Stimulated activated CD4-positive, alpha-beta T cell treated with anti-CD3 and anti-CD28 coated beads, Interleukin-4, amount 100 ng/mL, for 4 hours (primary cell): ENCODE data around the gene RPS6KB1.
A peak's percentile ranks its signal among the peaks of the same experiment; 100 is the strongest.
"Not testable (repeated sequence)": the region's sequence is repeated elsewhere in the genome, so short reads cannot be mapped to it uniquely, and the experiment has no call there.

ENCODE experiments used
- DNase-seq, 2 experiments: peaks; one replicate each; pipeline ENCODE4 v3.0.0-alpha.2; 2020

RPS6KB1 gene

DNA sequence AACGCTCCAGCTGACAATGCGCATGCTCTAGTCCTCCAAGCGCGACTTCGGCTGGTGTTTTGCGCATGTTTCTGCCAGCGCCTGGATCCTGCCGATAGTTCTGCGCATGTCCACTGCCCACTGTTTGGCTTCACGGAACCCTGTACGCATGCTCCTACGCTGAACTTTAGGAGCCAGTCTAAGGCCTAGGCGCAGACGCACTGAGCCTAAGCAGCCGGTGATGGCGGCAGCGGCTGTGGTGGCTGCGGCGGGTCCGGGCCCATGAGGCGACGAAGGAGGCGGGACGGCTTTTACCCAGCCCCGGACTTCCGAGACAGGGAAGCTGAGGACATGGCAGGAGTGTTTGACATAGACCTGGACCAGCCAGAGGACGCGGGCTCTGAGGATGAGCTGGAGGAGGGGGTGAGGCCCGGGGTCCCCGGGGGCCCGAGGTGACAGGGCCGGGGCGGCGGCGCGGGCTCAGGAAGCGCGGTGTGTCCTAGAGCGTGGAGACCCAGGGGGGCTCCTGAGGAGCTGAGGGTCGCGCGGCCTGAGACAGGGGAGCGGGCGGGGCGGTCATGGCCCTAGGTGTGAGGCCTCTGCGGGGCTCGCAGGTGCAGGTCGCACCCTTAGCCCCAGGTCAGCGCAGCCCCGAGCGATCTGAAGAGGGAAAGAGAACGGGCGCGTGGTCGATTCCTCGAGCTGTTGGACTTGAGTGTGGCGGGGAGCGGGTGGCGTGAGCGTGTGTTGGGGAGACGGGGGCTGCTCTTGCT is at the start of gene RPS6KB1, which contains the start of gene TUBD1:
Gene RPS6KB1, plus strand, starts transcription at position 198 of the 752 bp plus-strand sequence. Its CDS starts 64 bp downstream, at position 262.
Gene TUBD1, minus strand, starts transcription at position 20 of the 752 bp plus-strand sequence. CDS start 1,941 bp downstream, outside the sequence.
- peak; percentile 90 to 98 for DNase-seq

GRCh38 chr17:59844884-59845594 is 47.9 kb upstream of the RPS6KB1 start:
- no peak for DNase-seq

DNA sequence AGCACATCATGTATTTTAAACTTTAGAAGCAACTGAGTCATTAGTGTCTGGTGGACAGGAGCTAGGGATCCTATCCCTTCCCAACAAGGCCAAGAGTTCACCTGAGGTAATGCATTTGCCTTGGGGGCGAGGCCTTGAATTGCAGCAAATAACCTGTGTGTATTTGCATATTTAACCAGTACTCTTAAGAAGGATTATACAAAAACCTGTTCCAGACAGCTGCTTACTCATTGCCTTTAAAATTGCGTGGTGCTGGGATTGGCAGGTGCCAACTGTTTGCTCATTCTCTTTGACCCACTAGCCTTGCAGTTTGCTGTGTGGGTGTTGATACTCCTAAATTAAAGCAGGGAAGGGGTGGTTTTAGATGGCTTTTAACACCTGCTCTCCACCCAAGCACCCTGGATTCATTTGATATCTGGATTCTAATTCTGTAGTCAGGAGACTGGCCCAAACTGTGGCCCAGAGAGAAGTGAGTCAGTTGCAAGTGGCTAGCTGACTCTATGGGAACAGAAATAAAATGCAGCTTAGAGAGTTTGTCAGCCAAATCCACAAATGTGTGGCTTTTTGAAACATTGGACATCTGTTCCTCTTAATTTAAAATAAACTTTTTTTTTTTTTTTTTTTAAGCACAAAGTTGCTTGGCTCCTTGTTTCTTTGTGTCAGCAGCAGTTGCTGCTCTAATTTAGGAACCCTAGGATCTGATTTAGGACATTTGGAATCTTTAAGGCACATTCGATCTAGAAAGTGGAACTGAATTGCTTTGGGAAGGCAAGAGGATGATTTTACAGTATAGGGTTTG is 47.1 kb upstream of the RPS6KB1 start:
- peak in 1 of 2 experiments; percentile 59 for DNase-seq

- DNase-seq: peak in 1 of 2 experiments; percentile 34
These were observed 46.3 kb upstream of the RPS6KB1 start for GRCh38 chr17:59846394-59847165.

DNA sequence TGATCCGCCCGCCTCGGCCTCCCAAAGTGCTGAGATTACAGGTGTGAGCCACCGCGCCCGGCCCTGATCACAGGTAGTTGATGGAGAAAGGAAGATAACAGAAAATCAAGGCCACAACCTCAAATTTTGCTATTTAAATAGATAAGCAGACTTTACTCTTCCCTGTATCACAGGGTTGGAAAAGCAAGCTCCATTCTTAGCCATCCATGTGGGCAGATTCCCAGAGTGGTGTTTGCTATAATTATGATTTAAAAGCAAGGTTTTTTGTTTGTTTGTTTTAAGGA is 44.6 kb upstream of the RPS6KB1 start:
- no peak for DNase-seq

GRCh38 chr17:59848778-59849177 is 44.1 kb upstream of the RPS6KB1 start:
- DNase-seq: no peak

GRCh38 chr17:59850311-59850710 is 42.6 kb upstream of the RPS6KB1 start:
- DNase-seq: not testable (repeated sequence)

- DNase-seq: no peak
These were observed 41.2 kb upstream of the RPS6KB1 start for GRCh38 chr17:59851439-59852375.

GRCh38 chr17:59852847-59853167 is 40.1 kb upstream of the RPS6KB1 start:
- not testable (repeated sequence) for DNase-seq

DNA sequence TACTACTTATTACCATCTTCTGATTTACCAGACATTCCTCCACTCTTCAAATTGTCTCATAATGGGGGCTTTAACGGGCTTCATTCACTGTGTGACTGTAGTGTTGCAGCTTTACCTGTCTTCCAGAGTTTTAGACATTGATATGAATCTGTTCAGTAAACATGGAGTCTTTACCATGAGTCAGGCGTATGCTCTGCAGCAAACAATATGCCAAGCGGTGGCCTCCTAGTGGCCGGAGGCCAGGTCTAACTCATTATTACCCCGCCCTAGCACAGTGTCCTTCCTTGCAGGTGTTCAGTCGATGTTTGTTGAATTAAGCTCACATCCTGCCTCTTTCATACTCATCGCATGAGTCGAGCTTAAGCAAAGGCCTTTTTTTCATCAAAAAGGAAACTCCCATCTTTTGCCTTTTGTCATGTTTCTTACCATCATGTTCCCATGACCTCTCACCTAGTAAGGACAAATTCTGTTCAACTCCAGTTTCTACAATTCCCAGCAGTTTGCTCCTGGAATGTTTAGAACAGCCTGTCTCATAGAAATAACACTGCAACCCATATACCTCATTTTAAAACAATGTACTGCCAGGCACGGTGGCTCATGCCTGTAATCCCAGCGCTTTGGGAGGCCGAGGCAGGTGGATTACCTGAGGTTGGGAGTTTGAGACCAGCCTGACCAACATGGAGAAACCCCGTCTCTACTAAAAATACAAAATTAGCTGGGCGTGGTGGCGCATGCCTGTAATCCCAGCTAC is 39.6 kb upstream of the RPS6KB1 start:
- peak; percentile 50 to 65 for DNase-seq

GRCh38 chr17:59853919-59854729 is 38.8 kb upstream of the RPS6KB1 start:
- not testable (repeated sequence) for DNase-seq

GRCh38 chr17:59856859-59857794 is 35.8 kb upstream of the RPS6KB1 start:
- DNase-seq: no peak

DNA sequence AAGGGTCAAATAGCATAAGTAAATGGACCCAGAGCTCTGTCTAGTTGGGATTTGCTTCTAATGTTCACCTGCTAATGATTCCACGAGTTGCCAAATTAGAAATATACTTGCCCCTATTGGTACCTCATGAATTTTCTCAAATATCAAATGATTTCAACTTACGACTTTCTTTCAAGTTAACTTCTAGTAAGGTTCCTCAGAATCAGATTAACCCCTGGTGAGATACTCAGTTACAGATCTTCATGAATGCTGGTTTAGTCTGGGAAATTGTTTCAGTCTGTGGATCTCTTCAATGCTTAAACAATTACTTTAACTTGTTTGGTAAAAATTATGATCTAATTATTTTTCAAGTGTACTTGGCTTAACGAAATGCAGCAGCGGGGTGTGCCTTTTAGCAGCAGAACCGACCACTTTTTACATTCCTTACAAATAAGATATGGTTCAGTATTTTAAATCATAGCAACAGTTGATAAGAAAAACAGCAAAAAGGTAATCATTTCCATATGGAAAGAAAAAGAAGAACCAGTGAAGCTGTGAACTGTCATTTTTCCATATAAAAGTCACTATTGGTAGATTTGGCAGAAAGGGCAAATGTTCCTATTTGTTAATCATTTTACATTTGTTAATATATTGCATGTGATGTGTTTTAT is 34.6 kb upstream of the RPS6KB1 start:
- no peak for DNase-seq

DNA sequence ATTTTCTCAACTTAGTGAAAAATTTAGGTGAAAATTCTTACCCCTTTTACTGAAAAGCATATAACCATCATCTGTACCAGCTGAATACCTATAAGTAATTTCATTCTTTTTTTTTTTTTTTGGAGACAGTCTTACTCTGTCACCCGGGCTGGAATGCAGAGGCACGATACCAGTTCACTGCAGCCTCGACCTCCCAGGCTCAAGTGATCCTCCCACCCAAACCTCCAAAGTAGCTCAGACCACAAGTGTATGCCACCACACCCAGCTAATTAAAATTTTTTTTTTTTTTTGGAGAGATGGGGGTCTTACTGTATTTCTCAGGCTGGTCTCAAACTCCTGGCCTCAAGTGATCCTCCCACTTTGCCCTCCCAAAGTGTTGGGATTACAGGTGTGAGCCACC is 34.0 kb upstream of the RPS6KB1 start:
- no peak for DNase-seq

GRCh38 chr17:59859444-59860025 is 33.4 kb upstream of the RPS6KB1 start:
- no peak for DNase-seq

DNA sequence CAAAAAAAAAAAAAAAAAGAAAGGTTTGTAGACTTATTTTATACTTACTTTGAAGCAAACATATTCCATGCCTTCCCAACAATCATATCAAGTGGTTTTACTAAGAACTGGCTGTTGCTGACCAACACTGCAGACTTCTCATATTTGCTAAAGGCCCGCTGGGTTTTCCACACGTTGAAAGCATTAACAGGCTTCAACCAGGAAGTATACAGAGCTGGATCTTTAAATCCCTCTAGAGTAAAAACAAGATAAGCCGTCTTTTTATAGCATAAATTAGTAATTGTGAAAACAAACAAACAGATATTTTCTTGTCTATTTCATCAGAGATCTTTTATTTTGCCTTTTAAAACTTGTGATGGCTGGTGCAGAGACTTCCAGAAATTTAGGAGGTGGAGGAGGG is 29.3 kb upstream of the RPS6KB1 start:
- DNase-seq: no peak

DNA sequence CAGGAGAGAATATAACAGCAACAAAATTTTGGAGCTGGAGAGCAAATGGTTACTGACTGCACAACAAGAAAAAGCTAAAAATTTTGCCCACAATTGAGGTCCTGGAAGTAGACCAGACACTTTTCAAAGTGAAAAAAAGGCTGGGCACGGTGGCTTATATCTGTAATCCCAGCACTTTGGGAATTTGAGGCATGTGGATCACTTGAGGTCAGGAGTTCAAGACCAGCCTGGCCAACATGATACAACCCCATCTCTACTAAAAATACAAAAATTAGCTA is 23.0 kb upstream of the RPS6KB1 start:
- DNase-seq: no peak

- no peak for DNase-seq
These were observed 22.4 kb upstream of the RPS6KB1 start for GRCh38 chr17:59870482-59870881.
